Activated CD8-positive, alpha-beta memory T cell treated with anti-CD3 and anti-CD28 coated beads, Interleukin-2, amount 50 U/mL, for 1 hour (primary cell): Measurements from ENCODE around the gene ROBO1.

Experiments
- DNase-seq: peaks from one replicate; pipeline ENCODE4 v3.0.0-alpha.2; 2020; ENCODE audit errors: extremely low read depth

Gene ROBO1

GRCh38 chr3:79162653-79163052 lies 605.1 kb downstream of the ROBO1 start:
- no peak for DNase-seq

GRCh38 chr3:79161941-79162340 lies 605.9 kb downstream of the ROBO1 start:
- no peak for DNase-seq

GRCh38 chr3:79160421-79160820 lies 607.4 kb downstream of the ROBO1 start:
- no peak for DNase-seq

GRCh38 chr3:79159736-79160135 lies 608.1 kb downstream of the ROBO1 start:
- DNase-seq: no peak

- DNase-seq: no peak
Measured at GRCh38 chr3:79157191-79157590, 610.6 kb downstream of the ROBO1 start.

GRCh38 chr3:79154865-79155264 lies 612.9 kb downstream of the ROBO1 start:
- DNase-seq: no peak

GRCh38 chr3:79148786-79149185 lies 619.0 kb downstream of the ROBO1 start:
- no peak for DNase-seq

GRCh38 chr3:79146024-79146423 lies 621.8 kb downstream of the ROBO1 start:
- DNase-seq: no peak

- no peak for DNase-seq
Measured at GRCh38 chr3:79140708-79141107, 627.1 kb downstream of the ROBO1 start.

- DNase-seq: no peak
Measured at GRCh38 chr3:79139395-79140068, 628.3 kb downstream of the ROBO1 start.

- no peak for DNase-seq
Measured at GRCh38 chr3:79125313-79125984, 642.3 kb downstream of the ROBO1 start.

GRCh38 chr3:79115458-79115857 lies 652.3 kb downstream of the ROBO1 start:
- DNase-seq: no peak

GRCh38 chr3:79113876-79114275 lies 653.9 kb downstream of the ROBO1 start:
- no peak for DNase-seq

GRCh38 chr3:79111375-79112052 lies 656.3 kb downstream of the ROBO1 start:
- DNase-seq: no peak

GRCh38 chr3:79109754-79110153 lies 658.0 kb downstream of the ROBO1 start:
- no peak for DNase-seq

GRCh38 chr3:79103307-79103706 lies 664.5 kb downstream of the ROBO1 start:
- no peak for DNase-seq

- DNase-seq: no peak
Measured at GRCh38 chr3:79097964-79098660, 669.7 kb downstream of the ROBO1 start.

GRCh38 chr3:79094654-79095053 lies 673.1 kb downstream of the ROBO1 start:
- no peak for DNase-seq

- no peak for DNase-seq
Measured at GRCh38 chr3:79086514-79086913, 681.3 kb downstream of the ROBO1 start.

GRCh38 chr3:79085171-79085570 lies 682.6 kb downstream of the ROBO1 start:
- DNase-seq: no peak

GRCh38 chr3:79081335-79081734 lies 686.5 kb downstream of the ROBO1 start:
- DNase-seq: no peak

GRCh38 chr3:79074558-79074957 lies 693.2 kb downstream of the ROBO1 start:
- DNase-seq: no peak
